Large intestine (tissue), 3 donors: ENCODE data around the gene ARL8A. TPM values are rescaled to one million over a fixed set of nuclear protein-coding genes. Genes with fewer than 3 reads are reported as not detected.
A peak's percentile ranks its signal among the peaks of the same experiment; 100 is the strongest.
"Not testable (repeated sequence)": the region's sequence is repeated elsewhere in the genome, so short reads cannot be mapped to it uniquely, and the experiment has no call there.

ENCODE experiments used
- DNase-seq, 2 donors: peaks; one replicate each; pipeline versions ENCODE4 v3.0.0 to v3.0.0-alpha.2; 2013
- H3K27ac ChIP-seq: one replicate; pipeline ENCODE4 v1.5.1; 2013; ENCODE audit warnings: low read length
- H3K27me3 ChIP-seq: 2 replicates; pipeline ENCODE4 v1.6.1; 2013; ENCODE audit warnings: low read length; ENCODE audit not compliant: control insufficient read depth, insufficient read depth
- H3K36me3 ChIP-seq: 2 replicates; pipeline ENCODE4 v1.6.1; 2013; ENCODE audit warnings: low read length; ENCODE audit not compliant: control insufficient read depth, insufficient read depth
- H3K4me1 ChIP-seq: one replicate; pipeline ENCODE4 v1.6.1; 2013; ENCODE audit warnings: low read length; ENCODE audit not compliant: control insufficient read depth, insufficient read depth
- H3K4me3 ChIP-seq: one replicate; pipeline ENCODE4 v1.5.1; 2013; ENCODE audit warnings: low read length
- H3K9me3 ChIP-seq: one replicate; pipeline ENCODE4 v1.6.1; 2013; ENCODE audit warnings: mild to moderate bottlenecking, low read depth, low read length, moderate library complexity; ENCODE audit not compliant: control insufficient read depth
- WGBS: methylation state at CpG from one replicate; pipeline ENCODE4 v1.1.5; 2013; ENCODE audit warnings: low lambda C conversion rate; ENCODE audit not compliant: insufficient coverage; 5-methylcytosine and 5-hydroxymethylcytosine counted together
- polyA plus RNA-seq: library from polyadenylated mRNA; unstranded; fragments of 120-200 nt; gene quantifications from one replicate; pipeline ENCODE4 v1.2.1, GENCODE V29; 2013

ARL8A gene
- polyA plus RNA-seq, 1 donor, result 37.4 TPM

DNA sequence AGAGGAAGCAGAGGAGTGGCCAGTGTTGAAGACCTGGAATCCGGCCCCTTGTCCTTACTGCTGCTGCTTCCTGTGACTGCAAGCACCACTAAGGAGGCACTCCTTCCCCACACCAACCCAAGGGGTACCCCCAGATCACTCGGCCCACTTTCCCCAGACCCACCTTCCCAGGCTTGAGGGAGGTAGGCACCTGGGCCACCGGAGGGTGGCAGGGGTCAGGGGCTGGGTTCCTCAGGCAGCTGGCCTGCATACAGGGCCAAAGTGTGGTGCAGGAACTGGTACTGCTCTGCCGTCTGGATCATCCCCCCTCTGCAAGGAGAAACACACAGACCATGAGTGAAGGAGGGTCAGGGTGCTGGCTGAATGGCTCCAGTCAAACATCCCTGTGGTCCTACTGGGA, 3.9 kb upstream of the ARL8A start:
- WGBS, result no CpG with 5 or more reads among the region's 4 CpGs
- Histone ChIP-seq H3K36me3 (no peaks in the 10 kb centered on the region), H3K4me3 (no peak overlapping the region), H3K4me1 (peaks cover 7% of the 10 kb centered on the region), H3K27me3 (no peaks in the 10 kb centered on the region), H3K9me3 (no peaks in the 10 kb centered on the region), H3K27ac (no peak overlapping the region)
- DNase-seq, result no peak

DNA sequence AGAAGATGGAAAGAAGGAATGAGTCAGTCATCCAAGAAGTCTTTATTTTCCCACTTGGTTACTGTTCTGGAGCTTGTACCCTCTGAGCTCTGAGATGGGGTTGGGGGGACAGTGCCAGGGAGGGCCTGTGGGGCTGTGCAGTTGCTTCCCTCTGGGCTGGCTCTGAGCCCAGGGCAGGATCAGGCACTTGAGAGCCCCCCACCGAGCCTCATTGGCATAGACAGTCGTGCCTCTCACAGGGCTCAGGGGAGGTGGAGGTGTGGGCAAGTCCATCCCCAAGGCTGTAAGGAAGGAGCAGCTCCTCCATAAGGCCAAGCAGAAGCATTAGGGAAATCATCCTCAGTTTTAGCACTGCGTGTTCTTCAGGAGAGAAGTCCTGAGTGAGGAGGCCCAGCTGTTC, 2.5 kb upstream of the ARL8A start:
- WGBS, result no CpG with 5 or more reads among the region's 3 CpGs

DNA sequence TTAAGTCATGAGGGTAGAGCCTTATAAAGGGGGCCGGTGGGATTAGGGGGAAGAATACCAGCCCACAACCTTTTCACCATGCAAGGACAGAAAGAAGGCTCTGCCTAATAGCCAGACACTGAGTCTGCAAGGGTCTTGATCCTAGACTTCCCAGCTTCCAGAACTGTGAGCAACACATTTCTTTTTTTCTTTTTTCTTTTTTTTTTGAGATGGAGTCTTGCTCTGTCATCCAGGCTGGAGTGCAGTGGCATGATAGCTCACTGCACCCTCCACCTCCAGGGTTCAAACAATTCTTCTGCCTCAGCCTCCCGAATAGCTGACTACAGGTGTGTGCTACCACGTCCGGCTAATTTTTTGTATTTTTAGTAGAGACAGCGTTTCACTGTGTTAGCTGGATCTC, 1.7 kb upstream of the ARL8A start:
- Histone ChIP-seq H3K27ac (no peak overlapping the region), H3K27me3 (no peaks in the 10 kb centered on the region), H3K4me3 (no peak overlapping the region), H3K4me1 (peaks cover 14% of the 10 kb centered on the region), H3K36me3 (no peaks in the 10 kb centered on the region), H3K9me3 (no peaks in the 10 kb centered on the region)
- WGBS, result no CpG with 5 or more reads among the region's 5 CpGs
- no peak for DNase-seq

More for the DNA sequence above, 2.5 kb upstream of the ARL8A start:
- no peaks in the 10 kb centered on the region for H3K36me3 ChIP-seq
- H3K27ac ChIP-seq, result no peak overlapping the region
- H3K9me3 ChIP-seq, result no peaks in the 10 kb centered on the region
- DNase-seq, result no peak
- H3K4me1 ChIP-seq, result peaks cover 14% of the 10 kb centered on the region
- H3K4me3 ChIP-seq, result no peak overlapping the region
- no peaks in the 10 kb centered on the region for H3K27me3 ChIP-seq

DNA sequence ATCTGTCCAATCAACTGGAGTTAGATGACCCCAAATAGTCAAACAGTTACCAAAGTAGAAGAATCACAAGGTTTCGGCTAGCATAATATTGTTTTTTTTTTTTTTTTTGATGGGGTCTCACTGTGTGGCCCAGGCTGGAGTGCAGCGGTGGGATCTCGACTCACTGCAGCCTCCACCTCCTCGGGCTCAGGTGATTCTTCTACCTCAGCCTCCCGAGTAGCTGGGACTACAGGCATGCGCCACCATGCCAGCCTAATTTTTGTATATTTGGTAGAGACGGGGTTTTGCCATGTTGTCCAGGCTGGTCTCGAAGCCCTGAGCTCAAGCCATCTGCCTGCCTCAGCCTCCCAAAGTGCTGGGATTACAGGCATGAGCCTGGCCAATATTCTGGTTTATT, 1.2 kb upstream of the ARL8A start:
- not testable (repeated sequence) for H3K36me3 ChIP-seq, H3K27me3 ChIP-seq, H3K27ac ChIP-seq, H3K9me3 ChIP-seq, DNase-seq, H3K4me3 ChIP-seq
- WGBS, result no CpG with 5 or more reads among the region's 8 CpGs
- peaks cover 14% of the 10 kb centered on the region for H3K4me1 ChIP-seq

DNA sequence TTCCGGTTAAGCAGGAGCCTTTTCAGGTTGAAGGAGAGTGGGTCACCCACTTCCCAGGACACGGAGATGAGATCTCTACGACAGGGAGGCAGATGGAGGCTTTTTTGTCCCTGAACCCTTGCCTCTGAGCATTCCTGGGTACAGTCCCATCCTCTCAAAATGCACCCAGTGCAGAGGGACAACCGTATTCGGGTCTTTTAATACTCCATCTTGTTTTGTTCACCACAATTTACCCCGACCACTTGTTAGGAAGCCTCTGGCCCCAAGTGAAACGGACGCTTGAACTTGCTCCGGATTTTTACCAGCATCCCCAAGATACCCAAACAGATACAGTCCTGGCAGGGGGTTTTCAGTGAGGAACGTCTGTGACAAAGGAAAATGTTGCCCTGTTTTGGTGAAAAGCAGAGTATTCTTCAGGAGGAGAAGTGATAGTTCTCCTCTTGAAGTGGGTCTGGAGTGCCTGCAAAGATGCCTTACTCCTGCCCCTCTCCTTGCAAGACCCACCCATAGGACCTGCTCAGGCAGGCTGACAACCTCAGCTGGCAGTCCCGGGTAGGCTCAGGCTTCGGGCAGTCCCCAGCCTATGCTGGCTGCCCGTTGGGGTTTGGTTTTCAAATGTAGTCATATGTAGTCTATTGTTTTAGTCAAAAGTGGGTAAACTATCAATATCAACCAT, 669 bp upstream of the ARL8A start:
- peaks cover 14% of the 10 kb centered on the region for H3K4me1 ChIP-seq
- peak overlapping the region; percentile 77 for H3K4me3 ChIP-seq
- no peaks in the 10 kb centered on the region for H3K9me3 ChIP-seq
- no CpG with 5 or more reads among the region's 13 CpGs for WGBS
- peak in 1 of 2 donors; percentile 28 for DNase-seq
- H3K36me3 ChIP-seq, result no peaks in the 10 kb centered on the region
- H3K27me3 ChIP-seq, result no peaks in the 10 kb centered on the region
- no peak overlapping the region for H3K27ac ChIP-seq

DNA sequence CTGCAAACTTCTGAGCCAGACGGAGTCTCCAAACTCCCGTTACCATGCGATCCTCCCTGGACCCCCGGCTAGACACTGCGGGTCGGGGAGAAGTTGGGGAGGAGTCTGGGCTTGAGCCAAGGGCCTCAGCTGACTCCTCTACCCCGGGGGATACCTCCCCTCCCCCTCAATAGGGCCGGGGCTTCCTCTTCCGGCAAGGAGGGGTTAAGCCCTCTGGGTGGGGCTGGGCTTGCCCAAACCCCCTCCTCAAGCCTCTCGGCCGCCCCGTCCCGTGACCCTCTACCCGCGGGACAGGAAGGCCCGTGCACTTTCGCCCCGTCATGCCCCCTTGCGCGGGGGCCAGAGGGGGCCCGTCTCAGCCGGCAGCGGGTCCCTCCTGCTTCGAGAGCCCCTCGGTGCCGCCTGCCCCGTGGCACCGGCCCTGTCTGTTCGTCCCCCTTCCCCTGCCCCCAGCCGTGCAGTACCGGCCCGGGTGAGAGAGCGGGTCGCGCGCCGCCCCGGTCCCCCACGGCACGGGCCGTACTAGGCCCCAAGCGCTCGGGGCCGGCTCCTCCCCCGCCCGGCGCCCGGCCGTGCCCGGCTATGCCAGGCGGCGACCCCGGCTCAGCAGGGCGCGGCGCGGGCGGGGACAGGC, 652 bp downstream of the ARL8A start:
- Histone ChIP-seq H3K9me3 (no peaks in the 10 kb centered on the region), H3K36me3 (no peaks in the 10 kb centered on the region), H3K4me1 (peaks cover 14% of the 10 kb centered on the region), H3K4me3 (peak overlapping the region; percentile 96), H3K27me3 (no peaks in the 10 kb centered on the region), H3K27ac (peak overlapping the region; percentile 61)
- no CpG with 5 or more reads among the region's 58 CpGs for WGBS
- DNase-seq, result peak; percentile 20 to 51

DNA sequence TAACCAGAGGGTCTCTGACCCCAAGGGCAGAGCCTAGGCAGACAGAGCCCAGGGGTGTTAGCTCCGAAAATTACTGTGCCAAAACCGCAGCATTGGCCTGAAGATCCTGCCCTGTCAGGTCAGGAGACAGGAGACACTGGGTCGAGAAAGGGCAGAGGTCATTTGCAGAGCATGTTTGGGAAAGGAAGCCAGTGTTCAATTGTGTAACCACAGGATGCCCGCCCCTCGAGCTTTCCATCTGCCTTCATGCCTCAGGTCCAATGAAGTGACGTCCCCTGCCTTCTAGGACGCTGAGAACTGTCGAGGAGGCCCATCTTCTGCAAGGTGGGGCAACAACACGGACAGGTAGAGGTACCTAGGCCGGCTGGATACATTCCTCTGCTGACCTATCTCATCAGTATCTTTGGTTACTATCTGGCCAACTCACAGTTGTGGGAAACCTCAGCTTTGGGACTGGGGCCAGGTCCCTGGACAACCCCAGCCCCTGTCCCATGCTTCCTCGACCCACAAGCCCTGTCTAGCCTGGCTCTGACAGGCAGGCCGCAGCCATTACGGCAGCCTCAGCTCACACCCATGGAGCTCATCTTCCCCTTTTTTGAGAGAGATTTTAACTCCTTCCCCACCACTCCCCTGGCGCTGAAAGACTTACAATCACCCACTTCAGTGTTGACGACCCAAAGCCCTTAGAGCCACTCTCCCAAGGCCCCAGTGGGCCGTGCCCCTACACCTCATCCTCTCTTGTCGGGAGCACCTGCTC, 1.3 kb downstream of the ARL8A start:
- no peaks in the 10 kb centered on the region for H3K9me3 ChIP-seq
- peak overlapping the region; percentile 61 for H3K27ac ChIP-seq
- H3K27me3 ChIP-seq, result no peaks in the 10 kb centered on the region
- peaks cover 14% of the 10 kb centered on the region for H3K4me1 ChIP-seq
- DNase-seq, result peak in 1 of 2 donors; percentile 42
- H3K4me3 ChIP-seq, result peak overlapping the region; percentile 96
- H3K36me3 ChIP-seq, result peaks cover 4% of the 10 kb centered on the region
- no CpG with 5 or more reads among the region's 17 CpGs for WGBS

DNA sequence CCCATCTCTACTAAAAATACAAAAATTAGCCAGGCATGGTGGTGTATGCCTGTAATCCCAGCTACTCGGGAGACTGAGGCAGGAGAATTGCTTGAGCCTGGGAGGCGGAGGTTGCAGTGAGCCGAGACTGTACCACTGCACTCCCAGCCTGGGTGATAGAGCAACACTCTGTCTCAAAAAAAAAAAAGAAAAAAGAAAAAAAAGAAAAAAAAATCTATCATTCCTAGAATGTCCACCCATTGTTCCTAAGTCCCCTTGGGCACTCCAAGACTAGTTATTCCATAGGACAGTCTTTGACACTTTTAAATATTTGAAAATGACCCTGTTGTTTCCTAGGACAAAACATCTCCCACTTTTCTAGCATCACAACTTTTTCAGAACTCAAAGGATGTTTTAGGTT, 3.1 kb downstream of the ARL8A start:
- H3K27me3 ChIP-seq, DNase-seq, H3K4me3 ChIP-seq, H3K9me3 ChIP-seq, H3K27ac ChIP-seq: not testable (repeated sequence)
- no CpG with 5 or more reads among the region's 3 CpGs for WGBS
- H3K36me3 ChIP-seq, result peaks cover 15% of the 10 kb centered on the region
- peaks cover 14% of the 10 kb centered on the region for H3K4me1 ChIP-seq

DNA sequence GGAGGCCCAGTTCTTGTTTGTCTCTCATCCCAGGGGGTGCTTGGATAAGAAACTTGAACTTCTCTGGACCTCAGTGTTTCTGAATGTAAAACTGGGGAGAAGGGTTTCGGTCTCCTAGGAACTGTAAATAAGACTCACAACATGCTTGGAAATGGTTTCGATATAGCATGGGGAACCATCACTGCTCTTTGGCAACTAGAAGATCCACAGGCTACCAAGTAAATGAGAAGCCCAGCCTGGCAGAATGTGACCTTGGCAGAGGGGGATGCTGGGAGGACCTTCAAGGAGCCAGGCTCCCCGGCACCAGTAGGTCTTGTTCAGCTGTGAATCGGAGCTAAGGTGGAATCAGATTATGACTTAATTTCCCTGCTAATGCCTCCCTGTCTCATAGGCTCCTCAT, 3.7 kb downstream of the ARL8A start:
- WGBS, result no CpG with 5 or more reads among the region's 4 CpGs
- peaks cover 17% of the 10 kb centered on the region for H3K36me3 ChIP-seq
- no peaks in the 10 kb centered on the region for H3K9me3 ChIP-seq
- H3K27me3 ChIP-seq, result no peaks in the 10 kb centered on the region
- H3K27ac ChIP-seq, result no peak overlapping the region
- peaks cover 14% of the 10 kb centered on the region for H3K4me1 ChIP-seq
- H3K4me3 ChIP-seq, result no peak overlapping the region
- DNase-seq, result no peak

DNA sequence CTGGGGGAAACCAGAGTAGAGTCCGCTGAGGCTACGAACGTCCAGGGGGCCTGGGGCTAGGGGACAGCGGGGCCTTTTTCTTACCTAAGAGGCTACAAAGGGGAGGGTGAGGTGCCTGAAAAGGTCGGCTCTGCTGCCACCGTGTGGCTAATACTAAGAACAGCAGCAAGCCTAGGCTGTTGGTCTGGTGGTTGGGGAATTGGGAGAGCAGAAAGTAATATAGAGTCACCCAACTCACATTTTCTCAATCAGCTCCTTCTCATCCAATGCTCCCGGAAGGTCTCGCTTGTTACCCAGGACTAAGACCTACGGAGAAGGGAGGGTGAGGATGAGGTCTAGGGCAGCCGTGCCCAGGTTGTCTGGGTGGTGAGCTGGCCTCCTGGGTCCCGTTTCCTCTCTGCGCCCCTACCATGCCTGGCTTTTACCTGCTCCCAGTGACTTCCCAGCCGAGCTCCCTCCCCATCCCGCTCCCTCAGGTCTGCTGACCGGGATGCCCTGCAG, 9.3 kb downstream of the ARL8A start:
- no CpG with 5 or more reads among the region's 15 CpGs for whole genome bisulfite sequencing
- Histone ChIP-seq H3K4me1 (no peaks in the 10 kb centered on the region), H3K27me3 (no peaks in the 10 kb centered on the region), H3K27ac (no peak overlapping the region), H3K9me3 (no peaks in the 10 kb centered on the region), H3K4me3 (no peak overlapping the region), H3K36me3 (peaks cover 52% of the 10 kb centered on the region)
- DNase-seq, result peak; percentile 31 to 45
